ENCODE measurements around the gene OR1J1.
A peak's percentile ranks its signal among the peaks of the same experiment; 100 is the strongest.

OR1J1 gene

GRCh38 chr9:122468735-122469134 lies 9.0 kb downstream of the OR1J1 start:
- H3K27ac ChIP-seq (replicated peaks) = no peak overlapping the region
- TF ChIP-seq POLR2AphosphoS5 (IDR thresholded peaks at IDR 0.05; ENCODE audit: low read depth) (no peak), REST (IDR thresholded peaks at IDR 0.05; ENCODE audit: insufficient replicate concordance, low read depth) (no peak), CTCF (IDR thresholded peaks at IDR 0.05; ENCODE audit: insufficient read depth, low read length) (no peak), SPI1 (IDR thresholded peaks at IDR 0.05; ENCODE audit: borderline replicate concordance, low read depth) (no peak), GABPA (IDR thresholded peaks at IDR 0.05; ENCODE audit: low read depth) (no peak)
- DNase-seq (ENCODE audit: low read depth in 1 of 2, low spot score in 1 of 2) = no peak
- H3K4me3 ChIP-seq (replicated peaks; ENCODE audit: insufficient read depth, low read length) = no peak overlapping the region
- no peaks in the 10 kb centered on the region for H3K27me3 ChIP-seq (ENCODE audit: insufficient read depth, poor library complexity, severe bottlenecking)

GRCh38 chr9:122466456-122466855 lies 11.3 kb downstream of the OR1J1 start:
- Histone ChIP-seq H3K27ac (replicated peaks) (no peak overlapping the region), H3K27me3 (ENCODE audit: insufficient read depth, poor library complexity, severe bottlenecking) (peaks cover 9% of the 10 kb centered on the region), H3K4me3 (replicated peaks; ENCODE audit: insufficient read depth, low read length) (no peak overlapping the region)
- TF ChIP-seq POLR2AphosphoS5 (IDR thresholded peaks at IDR 0.05; ENCODE audit: low read depth) (no peak), GABPA (IDR thresholded peaks at IDR 0.05; ENCODE audit: low read depth) (no peak), SPI1 (IDR thresholded peaks at IDR 0.05; ENCODE audit: borderline replicate concordance, low read depth) (no peak), REST (IDR thresholded peaks at IDR 0.05; ENCODE audit: insufficient replicate concordance, low read depth) (no peak), CTCF (IDR thresholded peaks at IDR 0.05; ENCODE audit: insufficient read depth, low read length) (no peak)
- no peak for DNase-seq (ENCODE audit: low read depth in 1 of 2, low spot score in 1 of 2)

- Histone ChIP-seq H3K27me3 (ENCODE audit: insufficient read depth, poor library complexity, severe bottlenecking) (peaks cover 9% of the 10 kb centered on the region), H3K4me3 (replicated peaks; ENCODE audit: insufficient read depth, low read length) (peak overlapping the region; percentile 28), H3K27ac (replicated peaks) (no peak overlapping the region)
- TF ChIP-seq GABPA (IDR thresholded peaks at IDR 0.05; ENCODE audit: low read depth) = no peak
- TF ChIP-seq REST (IDR thresholded peaks at IDR 0.05; ENCODE audit: insufficient replicate concordance, low read depth) = no peak
- TF ChIP-seq POLR2AphosphoS5 (IDR thresholded peaks at IDR 0.05; ENCODE audit: low read depth) = no peak
- no peak for TF ChIP-seq SPI1 (IDR thresholded peaks at IDR 0.05; ENCODE audit: borderline replicate concordance, low read depth)
- TF ChIP-seq CTCF (IDR thresholded peaks at IDR 0.05; ENCODE audit: insufficient read depth, low read length) = peak; percentile 64
- peak; percentile 13 to 74 for DNase-seq (ENCODE audit: low read depth in 1 of 2, low spot score in 1 of 2)
Observed at GRCh38 chr9:122464633-122465567, 12.8 kb downstream of the OR1J1 start.
